ENCODE measurements around the gene TMCC1. TPM values are rescaled to one million over a fixed set of nuclear protein-coding genes. Genes with fewer than 3 reads are reported as not detected.

The TMCC1 gene
- total and polyA plus RNA-seq, 2 donors (not counting 3 experiments of a cell fraction or from before 2014, with no cell fraction given), result 17.4 to 38.4 TPM

DNA sequence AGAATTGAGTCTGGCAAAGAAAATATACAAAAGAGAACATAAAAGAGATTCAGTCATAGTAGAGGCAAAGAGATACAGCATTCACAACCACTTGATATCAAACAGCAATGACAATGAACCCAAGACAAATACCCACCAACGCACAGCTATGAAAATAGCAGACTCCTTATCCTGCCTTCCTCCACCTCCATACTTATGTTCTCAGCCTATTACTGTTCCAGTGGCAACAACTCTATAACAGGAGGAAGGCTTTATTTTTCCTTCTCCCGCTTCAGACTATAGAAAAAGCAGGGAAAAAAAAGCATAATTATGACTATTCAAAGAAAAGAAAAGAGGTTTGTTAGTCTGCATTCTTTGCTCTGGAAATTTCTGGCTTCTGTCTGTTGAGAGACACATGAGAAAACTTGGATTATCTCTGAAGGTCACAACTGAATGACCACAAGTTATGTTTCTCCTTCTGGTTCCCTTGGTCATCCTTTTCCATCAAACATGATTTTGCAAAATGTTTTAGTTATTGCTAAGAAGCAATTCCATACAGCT, 205.9 kb downstream of the TMCC1 start:
- Histone ChIP-seq H3K4me1 (ENCODE audit: control insufficient read depth, extremely low read depth, insufficient read depth, low read length) (no peaks in the 10 kb centered on the region), H3K4me2 (ENCODE audit: insufficient read depth, low read length) (no peak overlapping the region), H3K36me3 (ENCODE audit: control insufficient read depth in 2 of 2, extremely low read depth in 1 of 2, insufficient read depth in 2 of 2, low read length in 2 of 2) (no peaks in the 10 kb centered on the region), H3K79me2 (ENCODE audit: control insufficient read depth, insufficient read depth, low read length) (no peaks in the 10 kb centered on the region), H3K4me3 (replicated peaks in 1 of 3; ENCODE audit: insufficient read depth in 1 of 3, low read depth in 1 of 3, low read length in 3 of 3) (no peak overlapping the region), H3K9me3 (replicated peaks; ENCODE audit: control insufficient read depth, insufficient read depth, low read length) (no peaks in the 10 kb centered on the region), H3K9ac (replicated peaks; ENCODE audit: extremely low read depth, insufficient read depth, low read length) (no peak overlapping the region), H3K27ac (ENCODE audit: insufficient read depth, low read depth, low read length) (no peak overlapping the region), H4K20me1 (replicated peaks; ENCODE audit: control insufficient read depth, extremely low read depth, insufficient read depth, low read length) (peaks cover 3% of the 10 kb centered on the region), H3K9me1 (replicated peaks; ENCODE audit: control insufficient read depth, extremely low read depth, insufficient read depth, low read length) (no peaks in the 10 kb centered on the region), H2AFZ (ENCODE audit: low read depth, low read length) (no peak overlapping the region), H3K27me3 (ENCODE audit: control insufficient read depth in 2 of 2, insufficient read depth in 2 of 2, low read length in 2 of 2) (no peaks in the 10 kb centered on the region)
- FAIRE-seq, result no peak
- CTCF ChIA-PET, result interaction anchor here (1.0 to 1.2 kb wide), 2 partner anchors 11 to 37 kb away, joined by 3 to 4 read pairs; no protein-coding TSS in a partner anchor
- POLR2A ChIA-PET, result no interaction called here
- BruUV-seq (replicated peaks), result no TSS peak
- TF ChIP-seq EZH2 (IDR thresholded peaks at IDR 0.05; ENCODE audit: borderline replicate concordance, low read depth, low read length, severe bottlenecking) (no peak), POLR2AphosphoS5 (IDR thresholded peaks at IDR 0.05; ENCODE audit: insufficient read depth, low read depth, low read length) (no peak), MYC (IDR thresholded peaks at IDR 0.05; ENCODE audit: low read depth, low read length) (no peak), FOS (IDR thresholded peaks at IDR 0.05; ENCODE audit: borderline replicate concordance, insufficient read depth, low read length) (no peak), JUN (IDR thresholded peaks at IDR 0.05; ENCODE audit: borderline replicate concordance, insufficient read depth, insufficient read length, low read depth) (no peak), POLR2A (IDR thresholded peaks at IDR 0.05; ENCODE audit: low read depth, low read length) (no peak), GATA2 (IDR thresholded peaks at IDR 0.05; ENCODE audit: insufficient read depth, insufficient read length, low read depth, low read length) (no peak)
- TF ChIP-seq, protein P1, sequence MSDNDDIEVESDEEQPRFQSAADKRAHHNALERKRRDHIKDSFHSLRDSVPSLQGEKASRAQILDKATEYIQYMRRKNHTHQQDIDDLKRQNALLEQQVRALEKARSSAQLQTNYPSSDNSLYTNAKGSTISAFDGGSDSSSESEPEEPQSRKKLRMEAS (IDR thresholded peaks at IDR 0.05; ENCODE audit: insufficient read depth, insufficient read length), result no peak
- TF ChIP-seq, protein P2, sequence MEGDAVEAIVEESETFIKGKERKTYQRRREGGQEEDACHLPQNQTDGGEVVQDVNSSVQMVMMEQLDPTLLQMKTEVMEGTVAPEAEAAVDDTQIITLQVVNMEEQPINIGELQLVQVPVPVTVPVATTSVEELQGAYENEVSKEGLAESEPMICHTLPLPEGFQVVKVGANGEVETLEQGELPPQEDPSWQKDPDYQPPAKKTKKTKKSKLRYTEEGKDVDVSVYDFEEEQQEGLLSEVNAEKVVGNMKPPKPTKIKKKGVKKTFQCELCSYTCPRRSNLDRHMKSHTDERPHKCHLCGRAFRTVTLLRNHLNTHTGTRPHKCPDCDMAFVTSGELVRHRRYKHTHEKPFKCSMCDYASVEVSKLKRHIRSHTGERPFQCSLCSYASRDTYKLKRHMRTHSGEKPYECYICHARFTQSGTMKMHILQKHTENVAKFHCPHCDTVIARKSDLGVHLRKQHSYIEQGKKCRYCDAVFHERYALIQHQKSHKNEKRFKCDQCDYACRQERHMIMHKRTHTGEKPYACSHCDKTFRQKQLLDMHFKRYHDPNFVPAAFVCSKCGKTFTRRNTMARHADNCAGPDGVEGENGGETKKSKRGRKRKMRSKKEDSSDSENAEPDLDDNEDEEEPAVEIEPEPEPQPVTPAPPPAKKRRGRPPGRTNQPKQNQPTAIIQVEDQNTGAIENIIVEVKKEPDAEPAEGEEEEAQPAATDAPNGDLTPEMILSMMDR (IDR thresholded peaks at IDR 0.05; ENCODE audit: extremely low read depth in 1 of 2, insufficient read depth in 1 of 2, low read depth in 1 of 2, low read length in 2 of 2), result no peak
- intact Hi-C loops (cut with micrococcal nuclease) (no loop called here), dilution Hi-C loops (cut with MboI; ENCODE audit: extremely low pct_ligation_motif_present, low sequenced_read_pairs) (no loop called here)
- DNase-seq (ENCODE audit: low read depth, low spot score), result no peak
